ENCODE results near the gene NAGS. TPM values are rescaled to one million over a fixed set of nuclear protein-coding genes. Genes with fewer than 3 reads are reported as not detected.

Gene NAGS
- total RNA-seq, 1 donor from 2014 or later, result 0.82 TPM

DNA sequence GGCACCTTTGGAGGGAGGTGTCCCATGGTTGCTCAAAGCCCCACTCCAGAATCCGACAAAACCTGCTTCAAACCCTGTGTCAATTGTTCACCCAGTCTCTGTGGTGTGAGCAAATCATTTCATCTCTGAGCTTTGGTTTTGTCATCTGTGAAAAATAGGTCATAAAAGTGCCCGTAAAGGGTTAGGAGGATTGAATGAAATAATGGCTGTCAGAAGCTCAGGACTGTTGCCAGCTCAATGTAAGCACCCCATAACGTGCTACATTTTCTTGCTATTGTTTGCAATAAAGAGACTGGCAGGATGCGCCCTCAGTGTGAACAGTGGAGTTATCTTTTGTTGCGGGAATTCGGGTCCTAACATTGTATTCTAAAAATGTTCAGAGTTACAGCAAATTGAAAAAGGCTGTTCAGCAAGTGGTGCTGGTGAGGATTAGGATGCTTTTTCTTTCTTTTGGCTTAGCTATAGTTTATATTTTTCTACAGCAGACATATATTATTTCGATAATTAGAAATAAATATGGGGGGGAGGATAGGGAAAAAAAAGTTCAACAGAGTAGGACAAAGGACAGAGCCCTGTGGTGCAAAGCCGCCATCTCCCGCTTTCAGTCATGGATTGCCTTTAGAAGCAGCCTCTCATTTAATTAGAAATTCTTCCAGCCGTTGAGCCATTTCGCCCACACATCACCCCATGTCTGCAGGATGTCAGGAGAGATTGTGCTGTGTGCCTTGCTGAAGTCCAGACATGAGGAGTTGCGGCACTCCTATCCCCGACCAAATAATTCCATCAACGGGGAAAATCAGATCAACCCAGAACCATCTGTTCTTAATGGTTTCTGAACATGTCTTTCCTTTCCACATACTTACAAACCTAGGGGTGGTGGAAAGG is 29.8 kb upstream of the NAGS start:
- Mint-ChIP-seq H3K36me3 (ENCODE audit: low read depth) (no peaks in the 10 kb centered on the region), H3K27ac (no peak overlapping the region), H3K9me3 (no peaks in the 10 kb centered on the region), H3K4me1 (ENCODE audit: low read depth) (peaks cover 5% of the 10 kb centered on the region), H3K4me3 (ENCODE audit: low read depth) (no peak overlapping the region), H3K27me3 (ENCODE audit: low read depth) (peaks cover 10% of the 10 kb centered on the region)
- intact Hi-C loops (cut with micrococcal nuclease), result no loop called here
- DNase-seq (ENCODE audit: low spot score), result no peak

DNA sequence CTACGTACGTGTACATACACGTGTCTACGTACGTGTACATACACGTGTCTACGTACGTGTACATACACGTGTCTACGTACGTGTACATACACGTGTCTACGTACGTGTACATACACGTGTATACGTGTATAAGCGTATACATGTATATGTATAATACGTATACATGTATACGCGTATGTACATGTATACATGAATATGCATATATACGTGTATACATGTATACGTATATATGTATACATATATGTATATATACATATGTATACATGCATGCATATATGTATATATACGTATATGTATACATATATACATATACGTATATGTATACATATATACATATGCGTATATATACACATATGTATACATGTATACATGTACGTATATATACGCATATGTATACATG is 28.5 kb upstream of the NAGS start:
- Mint-ChIP-seq H3K27me3 (ENCODE audit: low read depth) (peaks cover 16% of the 10 kb centered on the region), H3K27ac (no peak overlapping the region), H3K4me3 (ENCODE audit: low read depth) (no peak overlapping the region), H3K36me3 (ENCODE audit: low read depth) (no peaks in the 10 kb centered on the region), H3K9me3 (no peaks in the 10 kb centered on the region), H3K4me1 (ENCODE audit: low read depth) (peaks cover 5% of the 10 kb centered on the region)
- DNase-seq (ENCODE audit: low spot score), result no peak
- intact Hi-C loops (cut with micrococcal nuclease), result no loop called here

DNA sequence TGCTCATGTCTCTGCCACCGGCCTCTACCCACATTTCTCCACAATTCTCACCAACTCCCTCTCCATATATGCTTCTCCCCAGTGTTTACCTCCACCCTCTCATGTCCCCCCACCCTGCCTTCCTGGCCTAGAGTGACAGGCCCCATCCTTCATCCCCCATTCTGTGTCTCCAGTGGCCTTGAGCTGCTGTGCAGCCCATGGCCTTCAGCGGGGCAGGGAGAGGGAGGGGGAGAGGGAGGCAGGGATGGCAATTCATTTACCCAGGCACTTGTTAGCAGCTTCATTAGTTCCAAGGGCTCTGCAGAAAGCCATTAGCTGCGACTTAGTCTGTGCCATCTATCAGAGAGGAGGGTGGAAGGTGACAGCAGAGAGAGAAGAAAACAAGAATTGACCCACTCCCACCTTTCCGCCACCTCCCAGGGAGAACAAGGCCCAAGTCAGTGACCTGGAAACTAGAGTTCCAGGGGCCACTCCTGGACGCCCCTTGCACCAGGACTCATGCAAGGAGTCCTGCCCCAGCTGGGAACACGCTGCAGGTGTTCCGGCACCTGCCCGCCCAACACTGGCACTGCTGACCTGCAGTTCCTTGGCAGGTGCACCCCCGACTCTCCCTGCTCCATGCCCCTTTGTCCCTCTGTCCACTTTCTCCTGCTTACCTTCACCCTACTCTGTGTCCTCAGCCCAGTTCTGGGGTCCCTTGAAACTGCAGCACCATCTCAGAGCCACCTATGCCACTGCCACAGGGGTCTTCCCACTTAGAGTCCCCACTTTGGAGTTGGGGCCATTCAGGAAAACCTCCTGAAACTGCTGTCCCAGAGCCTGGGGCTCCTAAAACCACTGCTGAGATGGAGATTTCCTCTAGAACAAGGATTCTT is 27.2 kb upstream of the NAGS start:
- Mint-ChIP-seq H3K27ac (no peak overlapping the region), H3K9me3 (no peaks in the 10 kb centered on the region)

DNA sequence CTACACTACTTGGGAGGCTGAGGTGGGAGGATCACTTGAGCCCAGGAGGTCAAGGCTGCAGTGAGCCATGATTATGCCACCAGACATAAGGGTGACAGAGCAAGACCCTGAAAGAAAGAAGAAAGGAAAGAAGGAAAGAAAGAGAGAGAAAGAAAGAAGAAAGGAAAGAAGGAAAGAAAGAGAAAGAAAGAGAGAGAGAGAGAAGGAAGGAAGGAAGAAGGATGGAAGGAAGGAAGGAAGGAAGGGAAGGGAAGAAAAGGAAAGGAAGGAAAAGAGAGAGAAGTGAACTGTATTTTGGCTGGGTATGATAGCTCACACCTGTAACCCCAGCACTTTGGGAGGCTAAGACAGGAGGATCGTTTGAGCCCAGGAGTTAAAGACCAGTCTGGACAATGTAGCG is 26.3 kb upstream of the NAGS start:
- intact Hi-C loops (cut with micrococcal nuclease), result no loop called here
- H3K36me3 Mint-ChIP-seq (ENCODE audit: low read depth), result no peaks in the 10 kb centered on the region
- peaks cover 30% of the 10 kb centered on the region for H3K27me3 Mint-ChIP-seq (ENCODE audit: low read depth)
- no peak for DNase-seq (ENCODE audit: low spot score)
- no peaks in the 10 kb centered on the region for H3K9me3 Mint-ChIP-seq
- H3K4me3 Mint-ChIP-seq (ENCODE audit: low read depth), result no peak overlapping the region
- H3K27ac Mint-ChIP-seq, result no peak overlapping the region
- no peaks in the 10 kb centered on the region for H3K4me1 Mint-ChIP-seq (ENCODE audit: low read depth)

More for the DNA sequence above, 27.2 kb upstream of the NAGS start:
- intact Hi-C loops (cut with micrococcal nuclease), result no loop called here
- DNase-seq (ENCODE audit: low spot score), result no peak
- no peak overlapping the region for H3K4me3 Mint-ChIP-seq (ENCODE audit: low read depth)
- no peaks in the 10 kb centered on the region for H3K4me1 Mint-ChIP-seq (ENCODE audit: low read depth)
- no peaks in the 10 kb centered on the region for H3K36me3 Mint-ChIP-seq (ENCODE audit: low read depth)
- H3K27me3 Mint-ChIP-seq (ENCODE audit: low read depth), result peaks cover 22% of the 10 kb centered on the region

DNA sequence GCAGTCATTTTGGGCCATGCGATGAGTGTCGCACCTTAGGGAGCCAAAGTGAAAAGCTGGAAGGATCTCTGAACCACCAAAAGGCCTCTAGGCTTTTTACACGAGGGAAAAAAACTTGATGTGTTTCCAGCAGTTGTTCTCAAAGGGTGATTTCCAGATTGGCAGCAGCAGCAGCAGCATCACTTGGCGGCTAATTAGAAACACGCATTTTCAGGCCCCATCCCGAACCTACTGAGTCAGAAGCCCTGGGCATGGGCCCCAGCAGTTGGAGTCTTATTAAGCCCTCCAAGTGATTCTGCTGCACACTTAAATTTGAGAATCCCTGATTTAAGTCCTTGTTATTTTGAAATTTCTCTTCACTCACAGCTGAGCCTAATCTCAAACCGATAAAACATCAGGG is 25.4 kb upstream of the NAGS start:
- DNase-seq (ENCODE audit: low spot score), result no peak
- Mint-ChIP-seq H3K36me3 (ENCODE audit: low read depth) (no peaks in the 10 kb centered on the region), H3K9me3 (no peaks in the 10 kb centered on the region), H3K27ac (no peak overlapping the region), H3K4me3 (ENCODE audit: low read depth) (no peak overlapping the region), H3K4me1 (ENCODE audit: low read depth) (peaks cover 1% of the 10 kb centered on the region), H3K27me3 (ENCODE audit: low read depth) (peaks cover 32% of the 10 kb centered on the region)
- intact Hi-C loops (cut with micrococcal nuclease), result no loop called here

DNA sequence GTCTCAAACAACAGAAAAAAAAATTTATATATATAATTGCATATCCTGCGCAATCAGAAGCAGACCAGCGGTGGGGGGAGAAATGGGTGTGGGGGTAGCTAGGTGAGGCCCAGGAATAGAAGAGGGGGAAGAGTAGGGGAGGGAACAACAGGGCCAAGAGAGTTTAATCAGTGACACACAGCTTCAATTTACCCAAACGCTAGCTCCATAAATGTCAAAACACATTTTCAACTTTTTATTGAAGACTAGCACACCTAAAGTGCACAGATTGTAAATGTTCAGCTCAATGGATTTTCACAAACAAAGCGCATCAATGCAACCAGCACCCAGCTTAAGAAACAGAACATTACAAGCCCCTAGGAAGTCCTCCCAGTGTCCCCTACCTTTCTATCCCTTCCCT is 24.8 kb upstream of the NAGS start:
- no peak overlapping the region for H3K4me3 Mint-ChIP-seq (ENCODE audit: low read depth)
- no peak for DNase-seq (ENCODE audit: low spot score)
- no peaks in the 10 kb centered on the region for H3K36me3 Mint-ChIP-seq (ENCODE audit: low read depth)
- peaks cover 36% of the 10 kb centered on the region for H3K27me3 Mint-ChIP-seq (ENCODE audit: low read depth)
- no peak overlapping the region for H3K27ac Mint-ChIP-seq
- intact Hi-C loops (cut with micrococcal nuclease), result no loop called here
- peaks cover 1% of the 10 kb centered on the region for H3K4me1 Mint-ChIP-seq (ENCODE audit: low read depth)
- no peaks in the 10 kb centered on the region for H3K9me3 Mint-ChIP-seq

DNA sequence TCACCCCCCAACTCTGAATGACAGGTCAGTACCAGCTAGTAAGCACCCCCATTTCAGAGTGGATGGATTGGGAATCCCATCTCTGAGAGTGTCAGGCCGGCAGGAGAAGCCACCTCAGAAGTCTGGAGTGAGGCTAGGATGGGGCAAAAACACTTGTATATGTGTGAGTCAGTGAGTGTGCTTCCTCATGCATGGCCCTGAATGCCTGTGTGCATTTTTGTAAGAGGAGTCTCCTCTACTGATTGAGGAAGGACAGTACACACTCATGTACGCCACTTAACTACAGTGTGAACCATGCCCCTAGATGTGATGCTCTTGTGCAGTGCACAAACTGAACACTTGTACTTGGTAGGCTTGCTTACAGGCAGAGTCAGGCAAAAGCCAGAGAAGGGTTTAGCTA is 22.3 kb upstream of the NAGS start:
- intact Hi-C loops (cut with micrococcal nuclease), result no loop called here
- H3K4me3 Mint-ChIP-seq (ENCODE audit: low read depth), result no peak overlapping the region
- no peak for DNase-seq (ENCODE audit: low spot score)
- H3K4me1 Mint-ChIP-seq (ENCODE audit: low read depth), result peaks cover 1% of the 10 kb centered on the region
- no peaks in the 10 kb centered on the region for H3K36me3 Mint-ChIP-seq (ENCODE audit: low read depth)
- H3K27ac Mint-ChIP-seq, result no peak overlapping the region
- H3K9me3 Mint-ChIP-seq, result no peaks in the 10 kb centered on the region
- peaks cover 56% of the 10 kb centered on the region for H3K27me3 Mint-ChIP-seq (ENCODE audit: low read depth)

DNA sequence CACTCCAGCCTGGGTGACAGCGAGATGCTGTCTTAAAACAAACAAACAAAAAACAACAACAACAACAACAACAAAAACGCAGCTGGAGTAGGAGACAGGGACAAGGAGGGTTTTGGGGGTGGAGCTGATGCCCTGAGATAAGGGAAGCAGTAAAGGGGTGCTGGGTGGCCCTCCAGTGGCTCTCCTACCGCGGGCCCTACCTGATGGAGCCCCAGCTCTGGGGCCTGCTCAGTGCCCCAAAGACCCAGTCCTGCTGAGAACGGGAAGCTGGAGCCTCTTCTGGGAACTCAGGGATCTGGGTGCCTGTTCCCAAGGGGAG is 21.3 kb upstream of the NAGS start:
- intact Hi-C loops (cut with micrococcal nuclease), result no loop called here
- Mint-ChIP-seq H3K9me3 (no peaks in the 10 kb centered on the region), H3K4me1 (ENCODE audit: low read depth) (peaks cover 1% of the 10 kb centered on the region), H3K27ac (no peak overlapping the region), H3K27me3 (ENCODE audit: low read depth) (peaks cover 63% of the 10 kb centered on the region), H3K36me3 (ENCODE audit: low read depth) (no peaks in the 10 kb centered on the region), H3K4me3 (ENCODE audit: low read depth) (no peak overlapping the region)
- no peak for DNase-seq (ENCODE audit: low spot score)

DNA sequence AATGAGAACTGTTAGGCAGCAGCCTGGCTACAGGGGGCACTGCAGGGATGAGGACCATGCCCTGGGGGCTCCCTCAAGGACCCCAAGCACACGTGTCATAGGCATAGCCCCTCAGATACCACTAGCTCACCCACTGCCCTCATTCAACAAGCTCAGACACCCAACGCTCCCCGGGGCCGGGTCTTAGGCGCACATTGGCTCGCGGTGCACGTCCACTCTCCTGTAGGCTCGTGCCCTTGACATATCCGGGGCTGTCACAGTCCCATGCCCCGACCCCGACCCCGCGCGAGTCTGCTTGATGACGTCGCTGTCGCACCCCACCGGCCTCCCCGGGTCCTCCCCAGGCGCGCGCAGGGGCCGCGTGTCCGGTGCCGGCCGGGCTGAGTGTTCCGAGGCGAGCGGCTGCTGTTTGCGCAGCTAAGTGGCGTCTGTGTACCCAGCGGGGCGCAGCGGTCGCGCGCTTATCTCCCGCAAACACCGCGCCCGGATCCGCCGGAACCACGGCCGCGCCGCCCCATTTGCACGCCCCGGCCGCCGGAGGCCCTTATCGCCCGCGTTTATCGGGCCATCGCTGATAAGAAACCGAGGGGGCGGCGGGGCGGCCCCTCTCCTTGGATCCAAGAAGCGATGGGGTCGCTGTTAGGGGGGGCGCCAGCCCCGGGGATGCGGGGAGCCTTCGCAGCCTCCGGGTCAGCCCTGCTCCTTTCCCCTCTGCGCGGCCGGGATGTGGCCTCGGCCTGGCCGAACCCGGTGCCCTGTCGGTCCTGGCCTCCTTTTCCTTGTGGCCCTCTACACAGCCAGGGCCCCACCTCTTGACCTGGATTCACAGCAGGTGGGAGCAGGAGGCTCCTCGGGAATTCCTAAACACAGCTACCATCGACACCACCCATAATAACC is 20.7 kb upstream of the NAGS start:
- Mint-ChIP-seq H3K9me3 (no peaks in the 10 kb centered on the region), H3K4me3 (ENCODE audit: low read depth) (no peak overlapping the region), H3K4me1 (ENCODE audit: low read depth) (peaks cover 1% of the 10 kb centered on the region), H3K36me3 (ENCODE audit: low read depth) (no peaks in the 10 kb centered on the region), H3K27me3 (ENCODE audit: low read depth) (peaks cover 68% of the 10 kb centered on the region), H3K27ac (no peak overlapping the region)
- intact Hi-C loops (cut with micrococcal nuclease), result no loop called here
- no peak for DNase-seq (ENCODE audit: low spot score)

DNA sequence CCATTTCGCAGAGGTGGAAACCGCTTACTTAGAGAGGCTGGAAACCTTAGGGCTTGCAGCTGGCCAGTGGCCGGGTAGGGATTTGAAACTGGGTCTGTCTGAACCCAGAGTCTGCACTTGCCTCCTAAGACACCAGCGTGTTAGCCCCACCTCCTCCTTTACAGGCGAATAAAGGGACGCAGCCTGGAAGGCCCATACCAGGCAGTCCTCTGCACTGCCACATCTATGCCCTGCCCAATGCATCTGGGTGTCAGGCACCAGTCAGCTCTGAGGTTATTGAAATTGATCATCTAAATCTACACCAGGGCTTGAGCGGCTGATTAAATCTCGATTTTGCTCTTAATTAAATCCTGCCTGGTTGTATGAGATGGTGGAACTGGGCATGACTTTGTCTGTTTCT is 19.9 kb upstream of the NAGS start:
- H3K4me3 Mint-ChIP-seq (ENCODE audit: low read depth), result no peak overlapping the region
- H3K27me3 Mint-ChIP-seq (ENCODE audit: low read depth), result peaks cover 68% of the 10 kb centered on the region
- H3K27ac Mint-ChIP-seq, result no peak overlapping the region
- H3K36me3 Mint-ChIP-seq (ENCODE audit: low read depth), result no peaks in the 10 kb centered on the region
- peaks cover 1% of the 10 kb centered on the region for H3K4me1 Mint-ChIP-seq (ENCODE audit: low read depth)
- DNase-seq (ENCODE audit: low spot score), result no peak
- intact Hi-C loops (cut with micrococcal nuclease), result no loop called here
- no peaks in the 10 kb centered on the region for H3K9me3 Mint-ChIP-seq

DNA sequence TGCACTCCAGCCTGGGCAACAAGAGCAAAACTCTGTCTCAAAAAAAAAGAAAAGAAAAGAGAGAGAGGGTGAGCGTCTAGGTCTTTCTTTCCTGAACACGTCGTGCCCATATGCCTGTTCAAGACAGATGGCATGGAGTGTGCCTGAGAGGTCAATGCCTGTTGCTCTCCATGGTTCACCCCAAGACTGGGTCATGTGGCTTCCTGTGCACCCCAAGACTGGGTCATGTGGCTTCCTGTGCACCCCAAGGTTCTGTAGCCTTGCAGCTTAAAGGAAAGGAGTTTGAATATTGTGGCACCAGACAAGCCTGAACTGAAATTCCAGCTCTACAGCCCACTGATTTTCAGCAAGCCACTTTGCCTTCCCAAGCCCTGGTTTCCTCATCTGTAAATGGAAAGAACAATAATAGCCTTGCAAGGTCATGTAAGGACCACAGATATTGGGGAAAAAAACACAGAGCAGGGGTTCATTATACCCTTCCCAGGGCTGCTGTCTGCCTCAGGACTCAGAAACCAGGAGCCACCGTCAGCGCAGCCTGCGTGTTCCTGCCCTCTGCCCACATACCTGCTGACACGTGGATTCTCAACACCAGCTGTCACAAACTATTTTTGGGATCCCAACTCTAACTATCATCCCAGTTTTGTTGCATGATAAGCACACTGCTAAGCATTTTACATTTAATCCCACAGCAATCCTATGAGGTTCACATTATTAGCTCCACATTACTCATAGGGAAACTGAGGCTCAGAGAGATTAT is 18.0 kb upstream of the NAGS start:
- Mint-ChIP-seq H3K36me3 (ENCODE audit: low read depth) (no peaks in the 10 kb centered on the region), H3K4me1 (ENCODE audit: low read depth) (peaks cover 1% of the 10 kb centered on the region), H3K27me3 (ENCODE audit: low read depth) (peaks cover 57% of the 10 kb centered on the region), H3K27ac (no peak overlapping the region), H3K4me3 (ENCODE audit: low read depth) (no peak overlapping the region), H3K9me3 (no peaks in the 10 kb centered on the region)
- intact Hi-C loops (cut with micrococcal nuclease), result no loop called here
- DNase-seq (ENCODE audit: low spot score), result no peak
